ENCODE results near the gene PLEKHA5.

GRCh38 chr12:19239102-19239501, 109.6 kb downstream of the PLEKHA5 start:
- TF ChIP-seq CTCF (IDR thresholded peaks at IDR 0.05) (no peak), POLR2A (IDR thresholded peaks at IDR 0.05) (no peak)

Measured in lower leg skin (tissue), 3 donors.